HCT116 (cell line): ENCODE results near the gene SYNE3.

ENCODE experiments used
- ATF3 ChIP-seq: IDR thresholded peaks from 2 replicates; pipeline ENCODE4 v1.6.1; 2012
- CBX3 ChIP-seq: IDR thresholded peaks from 2 replicates; pipeline ENCODE4 v1.6.1; 2012; ENCODE audit warnings: low read depth
- CTCF ChIP-seq, 3 experiments: fragments of 200-600 bp in 1 of 3; sonication (generic) in 1 of 3; IDR thresholded peaks in 2 of 3; conservative IDR thresholded peaks in 1 of 3; 2 replicates each; pipeline ENCODE4 v1.5.1; 2012 to 2017; ENCODE audit warnings: low read depth in 2 of 3, low read length in 2 of 3, antibody characterized with exemption in 1 of 3, borderline replicate concordance in 1 of 3, control low read depth in 1 of 3, mild to moderate bottlenecking in 1 of 3, mixed read lengths in 1 of 3, mixed run types in 1 of 3, moderate library complexity in 1 of 3; ENCODE audit not compliant: insufficient read depth in 1 of 3
- EZH2 ChIP-seq: fragments of 200-600 bp; sonication (generic); IDR thresholded peaks from 2 replicates; pipeline ENCODE4 v1.6.1; 2017; ENCODE audit warnings: antibody characterized with exemption, mixed run types
- EZH2phosphoT487 ChIP-seq: fragments of 200-600 bp; IDR thresholded peaks from 2 replicates; pipeline ENCODE4 v1.6.1; 2018; ENCODE audit warnings: antibody characterized with exemption, borderline replicate concordance
- FOSL1 ChIP-seq: IDR thresholded peaks from 2 replicates; pipeline ENCODE4 v1.6.1; 2012; ENCODE audit warnings: low read depth
- JUND ChIP-seq: IDR thresholded peaks from 2 replicates; pipeline ENCODE4 v1.6.1; 2012
- MAX ChIP-seq: IDR thresholded peaks from 2 replicates; pipeline ENCODE4 v1.6.1; 2012
- POLR2A ChIP-seq: IDR thresholded peaks from 2 replicates; pipeline ENCODE4 v1.7.0; 2011; ENCODE audit warnings: borderline replicate concordance; ENCODE audit not compliant: insufficient read depth, insufficient read length; ENCODE audit errors: extremely low read depth
- POLR2AphosphoS5 ChIP-seq: IDR thresholded peaks from 2 replicates; pipeline ENCODE4 v1.6.1; 2011; ENCODE audit warnings: mild to moderate bottlenecking, low read depth, low read length, moderate library complexity
- REST ChIP-seq: IDR thresholded peaks from 2 replicates; pipeline ENCODE4 v1.6.1; 2012; ENCODE audit warnings: low read depth
- SIN3A ChIP-seq: IDR thresholded peaks from 2 replicates; pipeline ENCODE4 v1.6.1; 2012; ENCODE audit warnings: low read depth
- TCF7L2 ChIP-seq: IDR thresholded peaks from 2 replicates; pipeline ENCODE4 v1.7.0; 2011; ENCODE audit warnings: borderline replicate concordance, inconsistent platforms; ENCODE audit not compliant: insufficient read depth, insufficient read length; ENCODE audit errors: extremely low read depth
- ZNF274 ChIP-seq: fragments of 200-500 bp; sonication (Bioruptor generic); IDR thresholded peaks from 2 replicates; pipeline ENCODE4 v1.6.1; 2014; ENCODE audit warnings: mild to moderate bottlenecking, low read depth, low read length, inconsistent platforms

GRCh38 chr14:95478309-95478708, 38.1 kb downstream of the SYNE3 start:
- no peak for TF ChIP-seq EZH2
- TF ChIP-seq POLR2AphosphoS5: no peak
- no peak for TF ChIP-seq REST
- TF ChIP-seq ATF3: no peak
- TF ChIP-seq CTCF (IDR thresholded peaks at IDR 0.05 in 2 of 3, conservative IDR thresholded peaks at IDR 0.05 in 1 of 3; ENCODE audit: borderline replicate concordance in 1 of 3, insufficient read depth in 1 of 3, low read depth in 2 of 3, low read length in 2 of 3): no peak
- no peak for TF ChIP-seq TCF7L2
- no peak for TF ChIP-seq JUND
- no peak for TF ChIP-seq CBX3
- TF ChIP-seq FOSL1: no peak
- TF ChIP-seq EZH2phosphoT487: no peak
- TF ChIP-seq SIN3A: no peak
- TF ChIP-seq MAX: no peak
- TF ChIP-seq POLR2A: no peak
- no peak for TF ChIP-seq ZNF274
